Measurements from ENCODE around the gene CTNNA1.
"Not testable (repeated sequence)": the region's sequence is repeated elsewhere in the genome, so short reads cannot be mapped to it uniquely, and the experiment has no call there.

CTNNA1 gene

DNA sequence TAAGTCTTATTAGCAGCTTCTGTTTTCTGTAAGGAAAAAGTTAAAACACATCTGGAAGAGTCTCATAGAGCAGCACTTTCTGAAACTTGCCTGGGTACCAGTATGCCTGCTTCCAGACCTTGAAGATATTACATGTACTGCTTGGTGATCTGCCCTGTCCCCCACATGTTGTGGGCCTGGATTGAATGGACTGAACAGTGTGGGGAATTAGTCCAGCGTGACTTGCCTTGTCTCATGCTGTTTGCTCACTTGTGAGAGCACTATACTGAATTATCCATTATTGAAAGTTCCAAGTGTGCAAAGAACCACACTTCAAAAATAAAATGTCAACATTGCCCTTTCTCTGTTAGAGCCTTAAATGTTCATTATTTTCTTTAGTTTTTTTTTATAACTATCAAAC, 8.9 kb downstream of the CTNNA1 start:
- Histone ChIP-seq H3K27ac (ENCODE audit: low read depth, low read length) (no peak overlapping the region), H3K9ac (ENCODE audit: low read length) (no peak overlapping the region), H3K4me3 (ENCODE audit: low read depth in 1 of 2, low read length in 2 of 2) (no peak overlapping the region), H3K36me3 (ENCODE audit: insufficient read depth, low read length) (no peaks in the 10 kb centered on the region), H3K4me1 (ENCODE audit: insufficient read depth, low read length) (peaks cover 23% of the 10 kb centered on the region), H3K9me3 (ENCODE audit: low read length) (no peaks in the 10 kb centered on the region), H3K27me3 (ENCODE audit: control insufficient read depth in 1 of 2, insufficient read depth in 2 of 2, low read length in 2 of 2) (no peaks in the 10 kb centered on the region)

GRCh38 chr5:138763037-138763778, 10.0 kb downstream of the CTNNA1 start:
- Histone ChIP-seq H3K27me3 (ENCODE audit: control insufficient read depth in 1 of 2, insufficient read depth in 2 of 2, low read length in 2 of 2) (no peaks in the 10 kb centered on the region), H3K36me3 (ENCODE audit: insufficient read depth, low read length) (no peaks in the 10 kb centered on the region), H3K9me3 (ENCODE audit: low read length) (no peaks in the 10 kb centered on the region), H3K4me1 (ENCODE audit: insufficient read depth, low read length) (peaks cover 18% of the 10 kb centered on the region), H3K4me3 (ENCODE audit: low read depth in 1 of 2, low read length in 2 of 2) (no peak overlapping the region), H3K27ac (ENCODE audit: low read depth, low read length) (no peak overlapping the region), H3K9ac (ENCODE audit: low read length) (no peak overlapping the region)

DNA sequence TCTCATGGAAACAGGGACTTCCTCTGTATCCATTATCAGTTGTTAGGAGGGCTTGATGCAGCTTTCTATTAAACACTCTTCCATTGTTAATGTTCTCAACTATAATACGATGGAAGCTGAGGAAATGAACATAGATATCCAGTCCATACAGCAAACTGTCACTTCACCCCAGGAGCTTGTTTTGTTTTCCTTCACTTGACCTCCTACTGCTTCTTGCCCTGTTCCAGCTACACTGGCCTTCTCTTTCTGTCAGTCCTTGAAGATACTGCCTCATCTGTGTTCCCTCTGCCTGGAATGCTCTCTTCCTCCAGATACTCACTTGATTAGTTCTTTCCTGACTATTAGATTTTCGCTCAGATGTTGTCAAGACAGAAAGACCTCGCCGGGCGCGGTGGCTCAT, 17.1 kb downstream of the CTNNA1 start:
- H3K27ac ChIP-seq (ENCODE audit: low read depth, low read length), result no peak overlapping the region
- no peak overlapping the region for H3K4me3 ChIP-seq (ENCODE audit: low read depth in 1 of 2, low read length in 2 of 2)
- H3K9me3 ChIP-seq (ENCODE audit: low read length), result no peaks in the 10 kb centered on the region
- peaks cover 20% of the 10 kb centered on the region for H3K4me1 ChIP-seq (ENCODE audit: insufficient read depth, low read length)
- H3K36me3 ChIP-seq (ENCODE audit: insufficient read depth, low read length), result no peaks in the 10 kb centered on the region
- H3K27me3 ChIP-seq (ENCODE audit: control insufficient read depth in 1 of 2, insufficient read depth in 2 of 2, low read length in 2 of 2), result no peaks in the 10 kb centered on the region
- no peak overlapping the region for H3K9ac ChIP-seq (ENCODE audit: low read length)

GRCh38 chr5:138770977-138771376, 17.8 kb downstream of the CTNNA1 start:
- Histone ChIP-seq H3K36me3 (ENCODE audit: insufficient read depth, low read length) (no peaks in the 10 kb centered on the region), H3K9me3 (ENCODE audit: low read length) (no peaks in the 10 kb centered on the region), H3K4me1 (ENCODE audit: insufficient read depth, low read length) (peaks cover 20% of the 10 kb centered on the region), H3K27ac (ENCODE audit: low read depth, low read length) (no peak overlapping the region), H3K27me3 (ENCODE audit: control insufficient read depth in 1 of 2, insufficient read depth in 2 of 2, low read length in 2 of 2) (no peaks in the 10 kb centered on the region), H3K4me3 (ENCODE audit: low read depth in 1 of 2, low read length in 2 of 2) (no peak overlapping the region), H3K9ac (ENCODE audit: low read length) (no peak overlapping the region)

DNA sequence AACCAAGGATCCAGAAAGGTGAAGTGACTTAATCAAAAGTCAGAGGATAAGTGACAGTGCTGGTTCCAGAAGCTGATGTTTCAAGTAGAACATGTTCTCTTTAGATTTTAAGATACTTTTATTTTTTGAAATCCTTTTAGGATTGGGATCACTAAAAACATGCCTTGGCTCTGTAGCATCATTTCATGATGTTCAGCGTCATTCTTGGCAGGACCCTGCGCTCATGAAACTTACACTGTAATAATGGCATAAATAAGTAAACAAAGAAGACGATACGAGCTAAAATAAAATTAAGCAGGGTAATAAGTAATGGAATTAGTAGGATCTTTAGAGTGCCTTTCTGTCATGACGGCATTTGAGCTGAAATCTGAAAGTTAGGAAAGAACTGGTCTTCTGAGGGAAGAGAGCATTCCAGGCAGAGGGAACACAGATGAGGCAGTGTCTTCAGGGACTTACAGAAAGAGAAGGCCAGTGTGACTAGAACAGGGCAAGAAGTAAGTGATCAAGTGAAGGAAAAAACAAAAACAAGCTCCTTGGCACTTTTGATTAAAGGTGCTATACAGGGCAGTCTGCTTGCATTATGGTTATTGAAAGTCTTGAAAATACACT, 19.9 kb downstream of the CTNNA1 start:
- Histone ChIP-seq H3K4me1 (ENCODE audit: insufficient read depth, low read length) (peaks cover 20% of the 10 kb centered on the region), H3K9ac (ENCODE audit: low read length) (no peak overlapping the region), H3K9me3 (ENCODE audit: low read length) (no peaks in the 10 kb centered on the region), H3K27me3 (ENCODE audit: control insufficient read depth in 1 of 2, insufficient read depth in 2 of 2, low read length in 2 of 2) (no peaks in the 10 kb centered on the region), H3K4me3 (ENCODE audit: low read depth in 1 of 2, low read length in 2 of 2) (no peak overlapping the region), H3K36me3 (ENCODE audit: insufficient read depth, low read length) (no peaks in the 10 kb centered on the region), H3K27ac (ENCODE audit: low read depth, low read length) (no peak overlapping the region)

GRCh38 chr5:138773624-138774023, 20.4 kb downstream of the CTNNA1 start:
- peaks cover 20% of the 10 kb centered on the region for H3K4me1 ChIP-seq (ENCODE audit: insufficient read depth, low read length)
- not testable (repeated sequence) for H3K4me3 ChIP-seq (ENCODE audit: low read depth in 1 of 2, low read length in 2 of 2)

DNA sequence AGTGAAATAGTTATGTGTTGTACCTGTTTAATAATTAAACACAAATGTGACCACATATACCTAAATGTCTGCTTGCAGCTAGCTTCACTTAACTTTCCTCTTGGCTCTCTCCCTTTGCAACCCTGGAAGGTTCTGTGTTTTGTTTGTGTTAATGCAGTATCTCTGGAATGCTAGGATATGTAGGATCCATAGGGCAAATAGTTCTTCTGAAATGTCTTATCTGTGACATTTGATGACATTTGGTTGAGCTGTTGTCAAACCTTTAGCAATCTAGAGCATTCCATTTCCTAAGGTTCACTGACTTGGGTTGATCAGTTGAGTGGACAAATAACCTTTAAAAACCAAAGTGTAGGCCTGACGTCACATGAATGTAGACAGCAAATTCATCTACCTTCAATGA, 21.8 kb downstream of the CTNNA1 start:
- no peak overlapping the region for H3K9ac ChIP-seq (ENCODE audit: low read length)
- no peak overlapping the region for H3K4me3 ChIP-seq (ENCODE audit: low read depth in 1 of 2, low read length in 2 of 2)
- no peaks in the 10 kb centered on the region for H3K36me3 ChIP-seq (ENCODE audit: insufficient read depth, low read length)
- no peaks in the 10 kb centered on the region for H3K9me3 ChIP-seq (ENCODE audit: low read length)
- H3K27me3 ChIP-seq (ENCODE audit: control insufficient read depth in 1 of 2, insufficient read depth in 2 of 2, low read length in 2 of 2), result no peaks in the 10 kb centered on the region
- peaks cover 27% of the 10 kb centered on the region for H3K4me1 ChIP-seq (ENCODE audit: insufficient read depth, low read length)
- H3K27ac ChIP-seq (ENCODE audit: low read depth, low read length), result no peak overlapping the region

More at GRCh38 chr5:138773624-138774023, 20.4 kb downstream of the CTNNA1 start:
- not testable (repeated sequence) for H3K9ac ChIP-seq (ENCODE audit: low read length); H3K9me3 ChIP-seq (ENCODE audit: low read length); H3K36me3 ChIP-seq (ENCODE audit: insufficient read depth, low read length); H3K27me3 ChIP-seq (ENCODE audit: control insufficient read depth in 1 of 2, insufficient read depth in 2 of 2, low read length in 2 of 2); H3K27ac ChIP-seq (ENCODE audit: low read depth, low read length)

- Histone ChIP-seq H3K4me1 (ENCODE audit: insufficient read depth, low read length) (peaks cover 8% of the 10 kb centered on the region), H3K9me3 (ENCODE audit: low read length) (no peaks in the 10 kb centered on the region), H3K4me3 (ENCODE audit: low read depth in 1 of 2, low read length in 2 of 2) (no peak overlapping the region), H3K27me3 (ENCODE audit: control insufficient read depth in 1 of 2, insufficient read depth in 2 of 2, low read length in 2 of 2) (no peaks in the 10 kb centered on the region), H3K27ac (ENCODE audit: low read depth, low read length) (no peak overlapping the region), H3K36me3 (ENCODE audit: insufficient read depth, low read length) (peaks cover 9% of the 10 kb centered on the region), H3K9ac (ENCODE audit: low read length) (no peak overlapping the region)
Observed at GRCh38 chr5:138778234-138778633, 25.0 kb downstream of the CTNNA1 start.

DNA sequence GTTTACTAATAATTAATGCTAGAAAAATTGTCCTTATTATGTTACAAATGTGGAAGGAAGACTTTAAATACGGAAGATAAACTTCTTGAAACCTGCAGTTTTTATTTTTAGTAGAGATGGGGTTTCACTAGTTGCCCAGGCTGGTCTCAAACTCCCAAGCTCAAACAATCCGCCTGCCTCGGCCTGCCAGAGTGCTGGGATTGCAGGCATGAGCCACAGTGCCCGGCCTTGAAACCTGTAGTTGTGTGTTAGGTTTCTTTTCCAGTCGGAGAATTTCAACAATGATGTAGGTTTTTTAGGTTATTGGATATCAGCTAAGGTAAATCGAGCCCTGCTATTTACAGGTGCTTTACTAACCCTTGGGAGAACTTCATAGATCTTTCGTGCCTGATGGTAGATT, 30.8 kb downstream of the CTNNA1 start:
- no peaks in the 10 kb centered on the region for H3K27me3 ChIP-seq (ENCODE audit: control insufficient read depth in 1 of 2, insufficient read depth in 2 of 2, low read length in 2 of 2)
- no peak overlapping the region for H3K4me3 ChIP-seq (ENCODE audit: low read depth in 1 of 2, low read length in 2 of 2)
- no peaks in the 10 kb centered on the region for H3K9me3 ChIP-seq (ENCODE audit: low read length)
- peaks cover 7% of the 10 kb centered on the region for H3K4me1 ChIP-seq (ENCODE audit: insufficient read depth, low read length)
- no peak overlapping the region for H3K9ac ChIP-seq (ENCODE audit: low read length)
- H3K36me3 ChIP-seq (ENCODE audit: insufficient read depth, low read length), result peaks cover 22% of the 10 kb centered on the region
- H3K27ac ChIP-seq (ENCODE audit: low read depth, low read length), result no peak overlapping the region

DNA sequence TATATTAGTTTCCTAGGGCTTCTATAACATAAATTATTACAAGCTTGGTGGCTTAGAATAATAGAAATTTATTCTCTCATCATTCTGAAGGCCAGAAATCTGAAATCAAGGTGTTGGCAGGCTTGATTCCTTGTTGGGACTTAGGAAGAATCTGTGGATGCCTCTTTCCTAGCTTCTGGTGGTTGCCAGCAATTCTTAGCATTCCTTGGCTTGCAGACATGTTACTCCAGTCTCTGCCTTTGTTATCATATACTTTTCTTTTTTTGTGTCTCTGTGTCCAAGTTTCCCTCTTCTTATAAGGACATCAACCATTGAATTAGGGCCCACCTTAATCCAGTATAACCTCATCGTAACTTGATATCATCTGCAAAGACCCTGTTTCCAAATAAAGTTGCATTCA, 31.4 kb downstream of the CTNNA1 start:
- peaks cover 22% of the 10 kb centered on the region for H3K36me3 ChIP-seq (ENCODE audit: insufficient read depth, low read length)
- no peak overlapping the region for H3K27ac ChIP-seq (ENCODE audit: low read depth, low read length)
- no peaks in the 10 kb centered on the region for H3K9me3 ChIP-seq (ENCODE audit: low read length)
- no peak overlapping the region for H3K9ac ChIP-seq (ENCODE audit: low read length)
- H3K4me1 ChIP-seq (ENCODE audit: insufficient read depth, low read length), result peaks cover 2% of the 10 kb centered on the region
- no peak overlapping the region for H3K4me3 ChIP-seq (ENCODE audit: low read depth in 1 of 2, low read length in 2 of 2)
- H3K27me3 ChIP-seq (ENCODE audit: control insufficient read depth in 1 of 2, insufficient read depth in 2 of 2, low read length in 2 of 2), result no peaks in the 10 kb centered on the region

DNA sequence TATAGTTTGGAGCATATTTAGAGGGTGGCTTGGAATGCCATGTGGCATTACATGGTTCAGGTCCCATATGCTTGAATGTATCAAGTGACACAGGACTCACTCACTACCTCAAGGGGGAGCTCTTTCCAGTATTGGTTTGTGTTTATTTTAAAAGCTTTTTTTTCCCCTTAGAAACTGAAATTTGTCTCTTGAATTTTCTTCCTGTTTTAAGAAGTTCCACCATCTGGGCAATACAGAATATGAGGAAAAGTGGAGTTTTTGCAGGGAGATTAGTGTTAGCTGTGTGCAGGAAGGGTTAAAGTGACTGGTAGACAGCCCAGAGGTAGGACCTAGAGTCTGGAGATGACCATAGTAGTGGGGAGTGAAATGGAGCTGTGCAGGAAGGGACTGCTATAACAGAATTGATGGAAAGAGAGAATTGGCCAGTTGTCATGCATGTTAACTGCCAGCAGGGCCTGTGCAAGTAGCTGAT, 36.6 kb downstream of the CTNNA1 start:
- no peaks in the 10 kb centered on the region for H3K9me3 ChIP-seq (ENCODE audit: low read length)
- H3K4me3 ChIP-seq (ENCODE audit: low read depth in 1 of 2, low read length in 2 of 2), result no peak overlapping the region
- H3K27me3 ChIP-seq (ENCODE audit: control insufficient read depth in 1 of 2, insufficient read depth in 2 of 2, low read length in 2 of 2), result no peaks in the 10 kb centered on the region
- no peak overlapping the region for H3K27ac ChIP-seq (ENCODE audit: low read depth, low read length)
- no peak overlapping the region for H3K9ac ChIP-seq (ENCODE audit: low read length)
- peaks cover 9% of the 10 kb centered on the region for H3K36me3 ChIP-seq (ENCODE audit: insufficient read depth, low read length)
- H3K4me1 ChIP-seq (ENCODE audit: insufficient read depth, low read length), result peaks cover 30% of the 10 kb centered on the region

DNA sequence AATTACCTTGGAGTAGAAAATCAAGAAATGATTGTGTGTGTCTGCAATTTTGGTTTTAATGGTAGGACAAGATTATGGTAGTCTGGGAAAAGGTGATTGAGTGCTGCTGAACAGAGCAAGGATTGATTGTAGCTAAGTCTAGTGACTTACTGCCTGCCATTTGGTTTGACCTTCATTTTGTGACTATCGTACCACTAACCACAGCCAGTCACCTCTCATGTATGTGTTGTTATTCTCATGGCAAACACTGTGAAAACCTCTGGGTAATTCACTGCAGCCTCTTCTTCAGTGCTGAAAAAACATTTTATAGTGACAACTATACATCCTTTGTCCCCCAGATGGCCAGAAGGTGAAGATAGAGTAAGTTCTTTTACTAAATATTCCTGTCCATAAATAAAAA, 37.5 kb downstream of the CTNNA1 start:
- no peaks in the 10 kb centered on the region for H3K27me3 ChIP-seq (ENCODE audit: control insufficient read depth in 1 of 2, insufficient read depth in 2 of 2, low read length in 2 of 2)
- H3K9me3 ChIP-seq (ENCODE audit: low read length), result no peaks in the 10 kb centered on the region
- H3K4me3 ChIP-seq (ENCODE audit: low read depth in 1 of 2, low read length in 2 of 2), result no peak overlapping the region
- peaks cover 9% of the 10 kb centered on the region for H3K36me3 ChIP-seq (ENCODE audit: insufficient read depth, low read length)
- H3K9ac ChIP-seq (ENCODE audit: low read length), result no peak overlapping the region
- H3K4me1 ChIP-seq (ENCODE audit: insufficient read depth, low read length), result peaks cover 35% of the 10 kb centered on the region
- no peak overlapping the region for H3K27ac ChIP-seq (ENCODE audit: low read depth, low read length)

Data from muscle layer of colon (tissue), 2 donors.